NCI-H1092 (cell line): ENCODE measurements around the gene URI1.
"Not testable (repeated sequence)": the region's sequence is repeated elsewhere in the genome, so short reads cannot be mapped to it uniquely, and the experiment has no call there.

Source experiments
- DNase-seq: peaks from one replicate; lab custom pipeline; 2025; lab: John Stamatoyannopoulos, UW

Gene URI1

DNA sequence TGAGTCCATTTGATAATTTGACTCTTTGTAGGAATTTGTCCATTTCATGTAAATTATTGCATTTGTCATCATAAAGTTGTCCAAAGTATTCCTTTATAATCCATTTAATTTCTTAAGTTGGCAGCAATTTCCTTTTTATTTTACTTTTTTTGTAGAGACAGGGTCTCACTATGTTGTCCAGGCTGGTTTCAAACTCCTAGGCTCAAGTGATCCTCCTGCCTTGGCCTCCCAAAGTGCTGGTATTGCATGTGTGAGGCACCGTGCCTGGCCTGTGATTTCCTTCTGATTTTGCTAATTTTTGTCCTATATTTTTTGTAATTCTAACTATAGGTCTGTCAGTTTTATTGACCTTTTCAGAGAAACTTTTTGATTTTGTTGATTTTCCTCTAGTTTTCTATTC, 84.9 kb downstream of the URI1 start:
- no peak for DNase-seq

DNA sequence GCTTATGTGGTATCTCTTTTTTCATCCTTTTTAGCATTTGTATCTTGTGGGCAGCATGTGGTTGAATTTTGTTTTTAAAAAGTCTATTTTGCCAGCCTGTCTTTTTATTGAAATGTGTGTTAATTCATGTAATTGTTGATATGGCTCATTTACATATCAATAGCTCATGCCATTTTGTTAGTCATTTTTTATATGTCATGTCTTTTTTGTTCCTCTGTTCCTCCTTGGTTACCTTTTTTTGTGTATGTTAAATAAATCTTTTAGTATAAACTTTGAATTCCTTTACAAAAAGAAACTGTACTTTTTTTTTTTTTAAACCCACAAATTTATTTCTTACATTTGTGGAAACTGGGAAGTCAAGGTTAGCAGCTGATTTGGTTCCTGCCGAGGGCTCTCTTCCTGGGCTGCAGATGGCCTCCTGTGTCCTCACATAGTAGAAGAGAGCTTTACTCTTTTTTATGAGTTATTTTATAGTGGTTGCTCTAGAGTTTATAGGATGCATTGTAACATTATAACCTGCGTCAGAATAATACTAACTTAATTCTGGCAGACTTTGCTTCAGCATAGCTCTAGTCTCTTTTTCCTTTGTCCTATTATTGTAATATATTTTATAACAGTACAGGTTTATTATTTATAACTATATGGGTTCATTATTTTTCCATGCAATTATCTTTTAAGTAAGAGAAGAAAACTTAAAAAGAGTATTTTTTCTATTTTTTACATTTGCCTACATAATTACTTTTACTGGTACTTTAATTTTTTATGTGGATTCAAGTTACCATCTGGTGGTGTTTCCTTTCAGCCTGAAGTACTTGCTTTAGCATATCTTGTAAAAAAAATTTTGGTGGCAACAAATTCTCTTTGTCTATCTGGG, 86.3 kb downstream of the URI1 start:
- DNase-seq, result no peak

DNA sequence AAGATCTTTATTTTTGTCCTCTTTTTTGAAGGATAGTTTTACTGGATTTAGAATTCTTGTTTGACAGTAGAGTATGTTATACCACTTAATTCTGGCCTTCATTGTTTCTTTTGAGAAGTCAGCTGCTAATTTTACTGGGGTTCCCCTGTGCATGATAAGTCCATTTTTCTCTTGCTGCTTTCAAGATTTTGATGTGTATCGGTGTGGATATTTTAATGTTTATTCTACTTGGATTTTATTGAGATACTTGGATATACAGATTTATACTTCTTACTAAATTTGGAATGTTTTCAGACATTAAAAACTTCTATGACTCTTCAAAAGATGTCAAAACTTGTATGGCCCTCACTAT, 86.9 kb downstream of the URI1 start:
- DNase-seq, result no peak

DNA sequence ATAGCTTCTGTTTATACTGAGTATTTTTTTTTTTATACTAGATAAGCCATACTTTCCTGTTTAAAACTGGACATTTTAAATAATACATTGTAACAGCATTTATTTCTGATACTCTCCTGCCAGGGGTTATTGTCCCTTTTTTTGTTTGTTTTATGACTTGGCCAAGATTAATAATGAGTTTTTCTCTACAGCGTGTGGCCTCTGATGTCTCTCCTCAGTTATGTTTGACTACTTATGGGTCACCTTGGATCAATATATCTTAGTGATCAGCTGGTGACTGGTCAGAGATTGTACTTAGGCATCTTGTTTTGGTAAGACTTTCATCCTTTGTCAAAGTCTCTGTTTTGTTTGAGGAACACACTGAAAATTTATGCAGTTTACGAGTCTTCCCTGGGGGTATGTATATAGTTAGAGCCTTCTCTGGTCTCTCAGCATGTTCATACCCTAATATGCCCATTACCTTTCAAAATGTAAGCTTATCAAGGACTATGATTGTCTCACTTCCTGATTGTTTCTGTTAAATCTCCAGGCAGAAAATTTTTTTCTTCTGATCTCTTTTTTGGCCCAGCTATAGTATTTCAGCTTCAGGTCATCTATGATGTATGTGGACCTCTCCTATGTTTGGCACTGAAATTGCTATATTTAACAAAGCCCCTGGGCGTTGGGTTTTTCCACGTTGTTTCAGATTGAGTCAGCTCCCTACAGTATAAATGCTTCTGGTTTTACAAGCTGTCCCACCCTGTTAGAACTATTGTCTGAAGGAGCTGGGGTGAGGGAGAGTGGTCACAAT, 87.9 kb downstream of the URI1 start:
- DNase-seq, result no peak

DNA sequence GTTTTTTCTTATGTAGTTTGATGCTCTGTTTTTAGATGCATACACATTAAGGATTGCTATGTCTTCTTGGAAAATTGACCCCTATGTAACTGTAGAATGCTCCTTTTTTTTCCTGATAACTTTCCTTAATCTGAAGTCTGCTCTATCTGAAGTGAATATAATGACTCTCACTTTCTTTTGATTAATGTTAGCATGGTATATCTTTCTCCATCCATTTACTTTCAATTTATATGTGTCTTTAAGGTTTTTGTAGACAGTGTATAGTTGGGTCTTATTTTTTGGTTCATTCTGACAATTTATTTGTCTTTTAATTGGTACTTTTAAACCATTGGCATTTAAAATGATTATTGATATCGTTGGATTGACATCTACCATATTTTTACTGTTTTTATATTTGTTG, 92.3 kb downstream of the URI1 start:
- no peak for DNase-seq

DNA sequence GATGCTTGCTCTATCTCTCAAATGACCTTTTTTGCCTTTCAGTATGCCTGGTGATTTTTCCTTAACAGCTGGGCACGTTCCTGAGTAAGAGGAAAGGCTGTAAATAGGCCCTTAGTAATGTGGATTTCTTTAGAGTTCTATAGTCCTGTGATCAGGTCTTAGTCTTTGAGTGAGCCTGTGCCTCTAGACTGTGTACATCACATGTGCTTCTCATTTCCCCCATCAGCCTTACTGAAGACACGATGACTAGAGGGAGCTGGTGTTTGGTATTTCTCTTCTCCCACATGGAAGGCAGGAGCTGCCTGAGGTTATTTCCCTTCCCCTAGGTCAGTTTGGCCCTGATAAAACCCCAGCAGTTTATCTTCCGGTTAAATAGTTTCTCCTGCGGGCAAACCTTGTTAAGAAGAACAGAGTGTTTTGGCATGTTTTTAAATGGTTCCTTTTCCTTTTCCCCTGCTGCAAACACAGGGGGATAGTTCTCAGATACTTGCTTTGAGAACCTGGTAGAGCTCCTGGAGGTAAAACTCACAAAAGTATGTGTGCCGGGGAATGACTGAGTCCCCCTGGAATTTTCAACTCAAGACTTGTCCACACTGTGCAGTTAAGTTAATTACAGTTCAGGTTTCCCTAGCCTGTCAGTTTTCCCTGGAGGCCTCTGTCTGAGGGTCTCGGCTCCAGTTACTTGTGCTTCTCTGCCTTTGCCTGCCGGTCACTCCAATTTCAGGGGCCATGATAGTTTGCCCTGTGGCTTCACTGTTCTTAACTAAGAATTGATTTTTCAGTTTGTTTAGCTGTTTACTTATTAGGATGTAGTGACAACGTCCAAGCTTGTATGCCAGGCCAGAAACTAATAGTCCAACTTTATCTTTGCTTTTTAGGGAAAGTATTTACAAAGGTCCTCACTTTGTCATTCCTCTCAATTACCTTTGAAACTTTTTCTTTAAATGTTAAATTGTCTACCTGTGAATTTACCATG, 94.4 kb downstream of the URI1 start:
- DNase-seq, result no peak

DNA sequence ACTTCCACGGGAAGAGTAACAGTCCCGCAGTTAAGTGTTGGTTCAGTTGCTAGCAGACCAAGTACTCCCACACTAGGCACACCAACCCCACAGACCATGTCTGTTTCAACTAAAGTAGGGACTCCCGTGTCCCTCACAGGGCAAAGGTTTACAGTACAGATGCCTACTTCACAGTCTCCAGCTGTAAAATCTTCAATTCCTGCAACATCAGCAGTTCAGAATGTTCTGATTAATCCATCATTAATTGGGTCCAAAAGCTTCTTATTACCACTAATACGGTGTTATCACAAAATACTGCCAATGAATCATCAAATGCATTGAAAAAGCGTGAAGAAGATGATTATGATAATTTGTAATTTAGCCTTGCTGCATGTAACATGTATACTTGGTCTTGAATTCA, 95.8 kb downstream of the URI1 start:
- no peak for DNase-seq

DNA sequence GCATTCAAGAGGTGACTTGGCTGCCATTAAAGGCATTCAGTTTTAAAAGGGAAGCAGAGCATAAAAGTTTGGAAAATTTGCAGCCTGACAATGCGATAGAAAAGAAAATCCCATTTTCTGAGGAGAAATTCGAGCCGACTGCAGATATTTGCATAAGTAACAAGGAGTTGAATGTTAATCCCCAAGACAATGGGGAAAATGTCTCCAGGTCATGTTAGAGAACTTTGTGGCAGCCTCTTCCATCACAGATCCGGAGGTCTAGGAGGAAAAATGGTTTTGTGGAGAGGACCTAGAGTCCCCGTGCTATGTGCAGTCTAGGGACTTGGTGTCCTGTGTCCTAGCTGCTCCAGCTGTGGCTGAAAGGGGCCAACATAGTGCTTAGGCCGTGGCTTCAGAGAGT, 99.9 kb downstream of the URI1 start:
- not testable (repeated sequence) for DNase-seq

DNA sequence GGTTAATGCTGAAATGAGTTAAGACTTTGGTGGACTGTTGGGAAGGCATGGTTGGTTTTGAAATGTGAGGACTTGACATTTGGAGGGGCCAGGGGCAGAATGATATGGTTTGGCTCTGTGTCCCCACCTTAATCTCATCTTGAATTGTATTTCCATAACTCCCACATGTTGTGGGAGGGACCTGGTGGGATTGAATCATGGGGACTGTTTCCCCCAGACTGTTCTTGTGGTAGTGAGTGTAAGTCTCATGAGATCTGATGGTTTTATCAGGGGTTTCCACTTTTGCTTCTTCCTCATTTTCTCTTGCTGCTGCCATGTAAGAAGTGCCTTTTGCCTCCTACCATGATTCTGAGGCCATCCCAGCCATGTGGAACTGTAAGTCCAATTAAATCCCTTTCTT, 101.0 kb downstream of the URI1 start:
- DNase-seq, result not testable (repeated sequence)

DNA sequence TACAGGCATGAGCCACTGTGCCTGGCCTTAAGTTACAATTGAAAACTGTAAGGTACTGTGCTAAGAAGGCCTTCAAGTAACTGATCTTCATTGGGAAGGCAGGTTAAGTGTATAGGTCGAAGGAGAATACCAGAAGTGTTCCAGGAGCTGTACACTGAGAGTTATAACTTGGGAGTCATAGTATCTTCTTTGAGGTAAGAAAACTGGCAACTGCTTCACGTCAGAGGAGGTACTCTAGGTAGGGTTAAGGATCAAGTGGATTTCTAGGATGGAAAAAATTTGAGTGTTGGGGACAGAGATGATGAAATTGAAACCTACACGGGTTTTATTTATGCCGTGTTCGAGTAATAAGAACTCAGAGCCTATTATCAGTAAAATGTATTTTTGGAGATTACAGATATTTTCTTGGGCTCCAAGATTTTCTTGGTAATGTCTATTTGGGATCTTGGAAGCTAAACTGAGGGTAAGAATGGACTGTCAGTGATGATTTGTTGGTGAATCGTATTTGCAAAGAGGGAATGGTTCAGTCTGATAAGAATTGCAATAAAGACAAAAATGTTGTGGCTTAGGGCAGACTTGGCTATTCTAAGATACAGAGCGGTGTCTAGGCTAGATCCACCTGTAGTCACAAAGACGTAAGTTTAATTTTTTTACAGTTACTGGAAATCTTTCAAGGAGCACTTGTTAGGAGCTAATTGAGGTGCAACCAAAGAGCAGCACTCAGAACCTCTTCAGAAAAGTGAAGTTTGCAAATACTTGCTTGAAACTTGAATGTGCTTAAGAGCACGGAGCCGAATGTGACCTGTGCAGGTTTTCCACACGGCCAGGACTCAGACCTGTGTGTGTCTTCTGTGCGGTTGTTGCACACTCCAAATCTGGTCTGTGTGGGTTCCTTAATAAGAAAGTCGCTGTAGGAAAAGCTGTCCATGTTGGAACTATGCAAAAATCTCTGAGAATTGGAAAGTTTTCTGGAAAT, 102.5 kb downstream of the URI1 start:
- DNase-seq, result no peak

DNA sequence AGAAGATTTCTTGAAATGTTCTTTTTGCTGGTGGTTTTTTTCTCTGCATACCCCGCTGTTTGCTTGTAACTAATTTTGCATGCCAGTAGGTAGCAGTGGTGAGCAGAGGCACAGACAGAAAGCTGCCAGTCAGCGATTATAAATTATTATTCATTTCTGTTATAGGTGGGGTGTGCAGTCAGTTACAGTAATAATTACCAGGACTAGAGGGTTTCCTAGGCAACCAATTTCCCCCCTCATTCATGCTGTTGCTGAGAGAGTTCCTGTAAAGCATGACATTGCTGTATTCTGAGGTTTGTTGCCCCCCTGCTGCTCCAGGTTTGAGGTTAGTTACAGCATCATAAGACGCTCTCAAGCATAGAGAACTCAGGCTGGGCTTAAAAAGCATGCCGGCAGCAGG, 104.5 kb downstream of the URI1 start:
- no peak for DNase-seq

DNA sequence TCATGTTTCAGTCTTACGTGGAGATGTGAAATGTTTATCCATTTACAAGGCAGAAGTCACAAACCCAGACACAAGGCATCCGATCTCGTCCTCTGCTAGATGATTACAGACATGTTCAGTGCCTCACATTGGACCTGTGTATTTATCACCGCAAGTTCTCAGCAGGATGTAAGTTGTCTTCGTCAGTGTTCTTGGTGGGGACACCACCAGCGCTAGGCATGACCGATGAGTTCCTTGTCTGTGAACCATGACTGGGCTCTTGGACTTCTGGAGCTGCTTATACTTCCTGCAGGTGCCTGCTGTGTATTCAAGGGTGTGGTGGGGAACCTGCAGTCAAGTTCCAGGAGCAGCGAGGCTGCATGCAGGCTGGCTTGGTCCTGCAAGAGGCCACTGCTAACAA, 105.4 kb downstream of the URI1 start:
- no peak for DNase-seq

DNA sequence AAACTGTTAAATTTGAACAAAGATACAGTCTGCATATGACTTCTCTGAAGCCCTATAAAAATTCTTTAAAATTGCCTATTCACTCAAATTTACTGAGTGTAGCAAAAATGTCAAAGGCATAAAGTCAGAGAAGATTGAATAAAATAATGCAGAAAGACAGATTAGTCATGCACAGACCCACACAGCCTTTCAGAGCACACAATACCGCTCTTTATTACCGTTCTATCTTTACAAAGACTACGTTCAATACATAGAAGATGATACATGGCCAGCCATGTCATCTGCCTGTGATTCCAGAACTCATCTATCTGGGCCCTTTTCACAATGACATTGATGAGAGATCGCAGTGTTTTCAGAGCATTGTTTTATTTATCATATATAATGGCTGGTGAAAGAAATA, 107.2 kb downstream of the URI1 start:
- no peak for DNase-seq

DNA sequence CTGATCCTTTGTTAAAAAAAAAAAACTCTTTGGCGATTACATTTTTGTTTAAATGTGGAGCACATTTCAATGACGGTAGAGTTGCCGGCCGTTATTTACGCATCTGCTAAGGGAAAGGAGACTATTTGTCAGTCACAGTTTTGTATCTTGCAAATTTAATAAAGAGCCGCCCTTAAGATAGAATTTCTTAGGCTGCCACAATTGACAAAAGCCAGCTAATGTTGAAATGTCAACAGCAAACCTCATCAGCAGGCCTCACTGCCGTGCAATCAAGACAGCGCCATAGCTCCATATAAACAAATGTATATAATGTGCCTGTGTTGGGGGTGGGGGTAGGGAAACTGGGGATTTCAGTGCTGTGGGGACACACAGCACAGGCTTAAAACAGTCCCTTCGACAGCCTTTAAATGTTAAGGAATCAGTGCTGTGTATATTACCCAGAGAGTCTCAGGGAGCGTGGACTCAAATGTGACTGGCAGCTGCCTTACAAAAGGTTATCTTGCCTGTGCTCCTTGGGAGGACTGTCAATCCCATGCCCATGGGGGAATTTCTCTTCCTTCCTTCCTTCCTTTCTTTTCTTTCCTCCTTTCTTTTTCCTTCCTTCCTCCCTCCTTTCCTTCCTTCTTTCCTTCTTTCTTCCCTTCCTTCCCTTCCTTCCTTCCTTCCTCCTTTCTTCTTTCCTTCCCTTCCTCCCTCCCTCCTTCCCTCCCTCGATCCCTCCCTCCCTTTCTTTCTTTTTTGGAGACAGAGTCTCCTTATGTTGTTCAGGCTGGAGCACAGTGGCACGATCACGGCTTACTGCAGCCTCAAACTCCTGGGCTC, 108.0 kb downstream of the URI1 start:
- no peak for DNase-seq

DNA sequence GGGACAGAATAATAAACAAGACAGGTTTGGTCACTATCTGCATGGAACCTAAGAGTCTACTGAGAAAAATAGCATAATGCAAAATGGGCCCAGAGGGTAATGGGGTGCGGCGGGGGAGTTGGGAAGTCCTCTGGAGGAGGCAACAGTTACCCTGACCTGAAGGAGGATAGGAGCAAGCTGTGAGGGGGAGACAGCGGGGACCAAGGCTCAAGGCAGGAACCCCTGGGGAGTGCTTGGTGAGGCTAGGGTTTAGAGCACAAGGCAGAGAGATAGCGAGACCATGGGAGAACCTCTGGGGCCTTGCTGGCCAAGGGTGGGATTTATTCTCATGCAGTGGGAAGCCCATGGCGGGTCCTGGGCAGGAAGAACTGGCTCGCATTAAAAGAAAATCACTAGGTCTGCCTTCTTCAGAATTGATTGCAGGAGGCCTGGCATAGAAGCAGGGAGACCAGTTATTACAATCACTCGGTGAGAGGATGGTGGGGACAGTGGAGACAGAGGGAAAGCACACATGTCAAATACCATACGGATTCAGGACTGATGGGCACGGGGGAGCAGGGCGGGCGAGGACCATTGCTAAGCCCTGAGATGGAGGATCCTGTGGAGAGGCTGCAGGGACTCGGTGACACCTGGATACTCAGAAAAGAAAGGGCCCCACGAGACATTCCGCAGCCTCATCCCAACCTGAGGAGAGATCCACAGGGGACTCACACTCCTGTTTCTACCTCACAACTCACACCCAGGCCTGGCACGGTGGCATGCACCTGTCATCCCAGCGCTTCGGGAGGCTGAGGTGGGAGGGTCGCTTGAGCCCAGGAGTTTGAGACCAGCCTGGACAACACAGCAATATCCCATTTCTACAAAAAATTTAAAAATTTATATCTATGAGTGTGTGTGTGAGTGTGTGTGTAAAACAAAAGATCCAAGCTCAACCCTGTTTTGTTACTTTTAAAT, 110.4 kb downstream of the URI1 start:
- no peak for DNase-seq

DNA sequence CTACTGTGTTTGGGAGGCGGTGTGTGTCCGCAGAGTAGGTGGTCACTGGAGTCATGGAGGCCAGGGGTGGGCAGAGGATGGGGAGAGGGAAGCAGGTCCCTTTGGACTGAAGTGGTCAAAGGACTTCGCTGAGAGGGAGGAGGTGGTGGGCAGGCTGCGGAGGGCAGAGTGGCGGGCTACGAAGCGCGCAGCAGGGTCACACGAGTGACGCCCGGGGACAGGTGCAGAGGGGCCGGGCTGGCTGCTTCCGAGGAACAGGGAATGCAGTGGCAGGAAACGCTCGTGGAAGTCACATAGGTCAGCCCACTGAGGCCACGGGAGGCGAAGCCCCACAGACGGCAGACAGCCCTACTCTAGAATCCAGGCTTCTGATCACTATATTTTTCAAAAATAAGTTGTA, 111.5 kb downstream of the URI1 start:
- DNase-seq, result no peak

DNA sequence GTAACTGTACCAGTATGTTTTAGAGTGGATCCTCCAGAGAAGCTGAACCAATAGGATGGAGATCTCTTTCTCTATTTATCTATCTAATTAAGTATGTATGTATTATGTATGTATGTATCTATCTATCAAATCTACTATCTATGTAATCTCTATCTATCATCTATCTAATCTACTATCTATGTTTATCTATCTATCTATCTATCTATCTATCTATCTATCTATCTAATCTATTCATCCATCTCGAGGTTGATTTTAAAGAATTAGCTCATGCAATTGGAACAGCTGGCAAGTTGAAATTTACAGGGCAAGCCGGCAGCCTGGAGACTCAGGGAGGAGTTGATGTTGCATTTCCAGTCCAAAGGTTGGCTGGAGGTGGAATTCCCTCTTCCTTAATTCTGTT, 112.2 kb downstream of the URI1 start:
- DNase-seq, result no peak

DNA sequence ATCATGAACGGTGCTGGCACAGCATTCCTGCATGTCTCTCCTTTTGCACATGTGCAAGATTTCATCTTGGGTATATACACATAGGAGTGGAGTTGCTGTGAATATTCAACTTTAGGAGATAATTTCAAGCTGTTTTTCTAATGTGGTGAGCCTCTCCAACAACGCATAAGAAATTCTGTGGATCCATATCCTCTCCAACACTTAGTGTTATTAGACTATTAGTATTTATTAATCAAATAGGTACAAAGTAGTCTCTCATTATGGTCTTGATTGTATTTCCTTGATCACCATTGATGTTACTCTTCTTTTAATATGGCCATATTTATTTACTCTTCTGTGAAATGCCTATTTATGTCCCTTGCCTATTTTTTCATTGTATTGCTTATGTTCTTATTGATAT, 114.5 kb downstream of the URI1 start:
- no peak for DNase-seq
